Keratinocyte (primary cell): ENCODE measurements around the gene RALGAPA2. TPM values are rescaled to one million over a fixed set of nuclear protein-coding genes. Genes with fewer than 3 reads are reported as not detected.

ENCODE experiments used
- DNase-seq: peaks from one replicate; pipeline ENCODE4 v3.0.0-alpha.2; 2011; ENCODE audit warnings: low read depth, missing footprints, low spot score
- FAIRE-seq: peaks from 2 replicates; lab custom pipeline; 2011; peaks lifted over from hg19 to GRCh38; lab: Jason Lieb, UNC
- H2AFZ ChIP-seq: 2 replicates; pipeline ENCODE4 v1.6.0; 2012; ENCODE audit warnings: low read length, control low read depth, inconsistent platforms; ENCODE audit not compliant: control insufficient read depth
- H3K27ac ChIP-seq: 2 replicates; pipeline ENCODE4 v1.5.1; 2011; ENCODE audit warnings: low read length; ENCODE audit not compliant: control insufficient read depth, insufficient read depth
- H3K27me3 ChIP-seq: 3 replicates; pipeline ENCODE4 v1.6.0; 2011; ENCODE audit warnings: low read length; ENCODE audit not compliant: control insufficient read depth, insufficient read depth; ENCODE audit errors: extremely low read depth
- H3K36me3 ChIP-seq, 2 experiments: 2 replicates in 1 of 2; 3 replicates in 1 of 2; pipeline ENCODE4 v1.5.1; 2011; ENCODE audit warnings: low read length in 2 of 2, mild to moderate bottlenecking in 1 of 2; ENCODE audit not compliant: control insufficient read depth in 2 of 2, insufficient read depth in 2 of 2; ENCODE audit errors: extremely low read depth in 1 of 2
- H3K4me1 ChIP-seq: 3 replicates; pipeline ENCODE4 v1.5.1; 2011; ENCODE audit warnings: low read length; ENCODE audit not compliant: control insufficient read depth, insufficient read depth; ENCODE audit errors: extremely low read depth
- H3K4me2 ChIP-seq: 3 replicates; pipeline ENCODE4 v1.6.0; 2011; ENCODE audit warnings: low read depth, low read length; ENCODE audit not compliant: control insufficient read depth, insufficient read depth; ENCODE audit errors: extremely low read depth
- H3K4me3 ChIP-seq, 3 experiments: fragments of 200-600 bp in 1 of 3; sonication (generic) in 1 of 3; 2 replicates in 2 of 3; 3 replicates in 1 of 3; pipeline ENCODE4 v1.5.1; 2011 to 2016; ENCODE audit warnings: low read length in 3 of 3, mild to moderate bottlenecking in 3 of 3, control low read depth in 2 of 3, inconsistent platforms in 1 of 3, low read depth in 1 of 3, mixed read lengths in 1 of 3, mixed run types in 1 of 3, moderate library complexity in 1 of 3; ENCODE audit not compliant: control insufficient read depth in 2 of 3, insufficient read depth in 2 of 3; ENCODE audit errors: extremely low read depth in 1 of 3
- H3K79me2 ChIP-seq: 2 replicates; pipeline ENCODE4 v1.6.0; 2012; ENCODE audit warnings: low read length; ENCODE audit not compliant: control insufficient read depth, insufficient read depth
- H3K9ac ChIP-seq: 3 replicates; pipeline ENCODE4 v1.6.0; 2011; ENCODE audit warnings: low read length; ENCODE audit not compliant: control insufficient read depth, insufficient read depth; ENCODE audit errors: extremely low read depth
- H3K9me1 ChIP-seq: 3 replicates; pipeline ENCODE4 v1.6.0; 2011; ENCODE audit warnings: low read length; ENCODE audit not compliant: control insufficient read depth, insufficient read depth; ENCODE audit errors: extremely low read depth
- H3K9me3 ChIP-seq: 2 replicates; pipeline ENCODE4 v1.5.1; 2012; ENCODE audit warnings: low read depth, low read length; ENCODE audit not compliant: control insufficient read depth
- H4K20me1 ChIP-seq: 3 replicates; pipeline ENCODE4 v1.6.0; 2011; ENCODE audit warnings: low read length; ENCODE audit not compliant: control insufficient read depth, insufficient read depth; ENCODE audit errors: extremely low read depth
- CTCF ChIP-seq, 3 experiments: IDR thresholded peaks in 1 of 3; conservative IDR thresholded peaks in 1 of 3; optimal IDR thresholded peaks in 1 of 3; 2 replicates in 2 of 3; 3 replicates in 1 of 3; pipeline versions ENCODE3 to v1.5.1; 2011; ENCODE audit warnings: low read length in 3 of 3, mild to moderate bottlenecking in 3 of 3, moderate library complexity in 2 of 3, control low read depth in 1 of 3, inconsistent platforms in 1 of 3; ENCODE audit not compliant: insufficient read depth in 2 of 3; ENCODE audit errors: extremely low read depth in 1 of 3
- EZH2 ChIP-seq: IDR thresholded peaks from one replicate; pipeline ENCODE4 v1.6.1; 2012; ENCODE audit warnings: inconsistent platforms, mild to moderate bottlenecking, low read length, moderate library complexity
- dilution Hi-C: fragments of 300-500 bp; cut with MboI; formaldehyde crosslinking; loops from one replicate; pipeline ENCODE4 v1.7.0; 2020; ENCODE audit warnings: low sequenced_read_pairs; ENCODE audit not compliant: extremely low pct_ligation_motif_present
- polyA plus RNA-seq, 5 experiments: library from polyadenylated mRNA; depleted of rRNA in 3 of 5; stranded (reverse) in 3 of 5; stranded (forward) in 1 of 5; unstranded in 1 of 5; fragments of >200 nt; gene quantifications; 1 replicate in 1 of 5; 2 replicates in 3 of 5; 3 replicates in 1 of 5; pipeline versions ENCODE4 v1.2.1 to v1.2.3, GENCODE V29; 2011 to 2012; ENCODE audit warnings: missing spikeins in 2 of 5, low read depth in 1 of 5, low replicate concordance in 1 of 5

RALGAPA2 gene
- polyA plus RNA-seq, 1 donor (not counting 4 experiments of a cell fraction or from before 2014, with no cell fraction given): 3.2 TPM

- FAIRE-seq: no peak
- H3K9me1 ChIP-seq: no peaks in the 10 kb centered on the region
Measured at GRCh38 chr20:20409331-20409730, 303.1 kb downstream of the RALGAPA2 start.

GRCh38 chr20:20407891-20408805, 304.3 kb downstream of the RALGAPA2 start:
- dilution Hi-C loops: no loop called here
- Histone ChIP-seq H3K36me3 (no peaks in the 10 kb centered on the region), H3K9me3 (no peaks in the 10 kb centered on the region), H3K9ac (no peak overlapping the region), H3K4me2 (no peak overlapping the region), H4K20me1 (no peaks in the 10 kb centered on the region), H3K27me3 (no peaks in the 10 kb centered on the region), H3K9me1 (no peaks in the 10 kb centered on the region), H3K4me3 (no peak overlapping the region), H3K4me1 (no peaks in the 10 kb centered on the region), H2AFZ (no peak overlapping the region), H3K79me2 (no peaks in the 10 kb centered on the region), H3K27ac (no peak overlapping the region)
- DNase-seq (no peak), FAIRE-seq (peak; percentile 20)
- TF ChIP-seq CTCF (optimal IDR thresholded peaks at IDR 0.05 in 1 of 3, IDR thresholded peaks at IDR 0.05 in 1 of 3, conservative IDR thresholded peaks at IDR 0.05 in 1 of 3; ENCODE audit: extremely low read depth in 1 of 3, insufficient read depth in 2 of 3, low read length in 3 of 3): peak in 1 of 3 experiments; percentile 13
- TF ChIP-seq EZH2: no peak

More at GRCh38 chr20:20409331-20409730, 303.1 kb downstream of the RALGAPA2 start:
- H3K4me3 ChIP-seq: no peak overlapping the region
- no peaks in the 10 kb centered on the region for H3K27me3 ChIP-seq
- H3K27ac ChIP-seq: no peak overlapping the region
- no peaks in the 10 kb centered on the region for H4K20me1 ChIP-seq
- DNase-seq: no peak
- dilution Hi-C loops: no loop called here
- H3K9ac ChIP-seq: no peak overlapping the region
- H3K79me2 ChIP-seq: no peaks in the 10 kb centered on the region
- H3K9me3 ChIP-seq: no peaks in the 10 kb centered on the region
- TF ChIP-seq EZH2: no peak
- TF ChIP-seq CTCF (optimal IDR thresholded peaks at IDR 0.05 in 1 of 3, IDR thresholded peaks at IDR 0.05 in 1 of 3, conservative IDR thresholded peaks at IDR 0.05 in 1 of 3; ENCODE audit: extremely low read depth in 1 of 3, insufficient read depth in 2 of 3, low read length in 3 of 3): no peak
- H3K36me3 ChIP-seq: no peaks in the 10 kb centered on the region
- no peak overlapping the region for H3K4me2 ChIP-seq
- H2AFZ ChIP-seq: no peak overlapping the region
- H3K4me1 ChIP-seq: no peaks in the 10 kb centered on the region
